Right renal pelvis (tissue), 4 donors: ENCODE results near the gene MYO3B. TPM values are rescaled to one million over a fixed set of nuclear protein-coding genes. Genes with fewer than 3 reads are reported as not detected.
"Not testable (repeated sequence)": the region's sequence is repeated elsewhere in the genome, so short reads cannot be mapped to it uniquely, and the experiment has no call there.

Experiments used
- DNase-seq, 4 donors: peaks; one replicate each; pipeline ENCODE4 v3.0.0-alpha.2; 2013; ENCODE audit warnings: low read depth in 4 of 4, low spot score in 3 of 4, missing footprints in 1 of 4
- polyA plus RNA-seq, 4 donors: library from polyadenylated mRNA; unstranded; fragments of 120-200 nt; gene quantifications; one replicate each; pipeline ENCODE4 v1.2.1, GENCODE V29; 2013; ENCODE audit not compliant: insufficient read length in 4 of 4

MYO3B gene
- polyA plus RNA-seq, 4 donors, result 7.7 to 9.5 (median 8.4) TPM

DNA sequence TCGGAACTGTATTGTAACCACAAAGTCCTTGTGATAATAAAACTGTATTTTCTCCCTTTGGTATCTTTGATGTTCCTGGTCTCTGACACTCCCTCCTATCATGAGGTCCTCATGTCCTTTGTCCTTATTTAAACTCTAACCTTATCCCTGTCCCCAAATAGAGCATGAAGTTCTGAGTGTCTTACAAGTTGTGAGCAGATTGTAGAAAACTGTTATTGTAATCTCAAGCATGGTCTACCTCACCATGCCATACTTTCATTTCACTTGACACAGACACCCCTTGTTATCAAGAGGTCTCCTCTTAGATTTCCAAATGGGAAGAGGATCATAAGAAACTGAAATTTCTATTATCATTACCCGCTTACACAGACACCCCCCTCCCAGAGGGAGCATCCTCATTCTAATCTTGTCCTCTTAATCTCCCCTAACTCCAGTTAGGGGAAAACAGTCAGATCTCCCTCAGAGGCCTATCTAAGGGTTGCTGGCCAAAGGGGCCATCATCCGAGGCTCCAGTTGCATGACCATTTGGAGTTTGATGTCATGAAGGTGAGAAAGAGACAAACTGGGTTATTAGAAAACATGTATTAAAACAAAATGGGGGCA lies 29.0 kb downstream of the MYO3B start:
- DNase-seq, result no peak

DNA sequence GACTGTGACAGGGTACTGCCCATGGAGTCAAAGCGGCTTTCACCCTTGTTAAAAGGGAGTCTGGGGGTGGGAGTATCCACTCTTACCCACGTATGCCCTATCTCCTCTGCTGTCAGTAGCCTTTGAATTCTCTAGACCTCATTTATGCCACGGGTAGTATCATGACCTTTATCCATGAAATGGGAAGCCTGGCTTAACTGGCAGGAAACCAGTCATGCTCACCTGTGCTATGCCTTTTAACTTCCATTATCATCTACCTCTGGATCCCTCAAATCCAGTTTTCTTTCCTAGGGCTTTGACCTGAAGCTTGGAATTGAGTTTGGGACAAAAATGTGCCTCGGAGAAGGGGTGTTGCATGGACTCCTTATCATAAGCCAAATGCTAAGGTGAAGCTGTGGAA lies 30.0 kb downstream of the MYO3B start:
- DNase-seq, result no peak

DNA sequence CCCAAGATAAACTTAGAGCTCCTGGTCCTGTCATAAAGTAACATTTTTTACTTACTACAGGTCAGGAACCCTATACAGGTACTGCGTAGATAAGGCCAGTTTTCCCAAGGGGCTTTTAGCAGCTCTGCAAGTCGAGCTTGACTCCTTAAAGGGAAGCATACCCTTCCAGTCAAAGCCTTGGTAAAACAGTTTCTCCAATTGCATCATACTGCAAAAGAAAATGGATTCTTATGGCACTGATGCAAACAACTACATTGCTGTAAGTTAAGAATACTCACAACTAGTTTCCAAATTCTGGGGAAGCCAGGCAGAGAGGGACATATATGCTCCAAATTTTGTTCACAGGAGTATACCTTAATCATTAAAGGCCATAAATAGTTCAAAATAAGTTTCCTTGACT lies 31.0 kb downstream of the MYO3B start:
- DNase-seq, result no peak

DNA sequence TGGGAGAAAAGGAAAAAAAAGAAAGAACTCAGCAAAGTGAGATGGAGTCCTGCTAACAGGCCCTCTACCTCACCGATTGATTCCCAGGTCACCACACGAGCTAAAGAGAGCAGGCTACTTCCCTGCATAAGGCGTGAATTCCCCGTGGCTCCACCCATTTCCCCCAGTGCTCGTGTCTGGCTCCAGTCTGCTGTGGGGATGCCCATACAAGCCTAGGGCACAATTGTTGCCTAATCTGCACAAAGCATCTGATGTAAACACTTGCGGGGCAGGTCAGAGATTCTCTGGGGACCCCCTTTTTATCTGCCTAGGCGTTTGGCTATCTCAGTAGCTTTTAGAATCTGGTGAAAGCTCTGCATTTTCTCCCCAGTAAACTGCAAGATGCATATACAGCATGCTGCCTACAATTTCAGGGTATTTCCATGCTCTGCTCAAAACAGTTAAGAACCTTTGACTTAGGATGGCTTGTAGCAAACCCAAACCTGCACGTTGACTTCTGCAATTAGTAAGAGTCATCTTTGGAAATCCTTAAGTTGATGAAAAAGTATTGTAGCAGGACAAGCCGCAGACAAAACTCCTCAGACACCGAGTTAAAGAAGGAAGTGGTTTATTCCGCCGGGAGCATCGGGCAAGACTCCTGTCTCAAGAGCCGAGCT lies 34.8 kb downstream of the MYO3B start:
- DNase-seq, result no peak

DNA sequence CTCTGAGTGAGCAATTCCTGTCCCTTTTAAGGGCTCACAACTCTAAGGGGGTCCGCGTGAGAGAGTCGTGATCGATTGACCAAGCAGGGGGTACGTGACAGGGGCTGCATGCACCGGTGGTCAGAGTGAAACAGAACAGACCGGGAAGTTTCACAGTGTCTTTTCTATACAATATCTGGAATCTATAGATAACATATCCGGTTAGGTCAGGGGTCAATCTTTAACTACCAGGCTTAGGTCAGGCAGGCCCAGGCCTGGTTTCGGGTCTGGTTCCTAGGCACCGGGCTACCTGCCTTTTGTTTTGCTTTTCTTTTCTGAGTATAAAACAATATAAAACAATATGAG lies 35.3 kb downstream of the MYO3B start:
- DNase-seq, result not testable (repeated sequence)

DNA sequence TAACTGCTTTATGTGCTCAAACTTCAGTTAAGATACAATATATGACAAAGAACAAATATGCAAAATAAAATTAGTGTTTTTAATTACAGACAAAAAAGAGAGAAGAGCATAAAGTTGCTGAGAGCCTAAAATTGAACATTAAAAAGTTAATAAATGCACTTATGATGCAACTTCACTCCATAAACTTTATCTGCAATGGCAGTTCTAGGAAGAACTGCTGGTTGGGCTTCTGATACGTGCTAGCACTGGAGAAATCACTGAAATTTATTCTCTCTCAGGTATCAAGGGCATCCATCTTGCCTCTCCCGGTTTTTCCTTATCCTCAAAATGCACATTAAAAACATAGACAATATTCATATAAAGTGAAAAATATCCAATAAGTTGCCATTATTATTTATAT lies 35.7 kb downstream of the MYO3B start:
- DNase-seq, result no peak

DNA sequence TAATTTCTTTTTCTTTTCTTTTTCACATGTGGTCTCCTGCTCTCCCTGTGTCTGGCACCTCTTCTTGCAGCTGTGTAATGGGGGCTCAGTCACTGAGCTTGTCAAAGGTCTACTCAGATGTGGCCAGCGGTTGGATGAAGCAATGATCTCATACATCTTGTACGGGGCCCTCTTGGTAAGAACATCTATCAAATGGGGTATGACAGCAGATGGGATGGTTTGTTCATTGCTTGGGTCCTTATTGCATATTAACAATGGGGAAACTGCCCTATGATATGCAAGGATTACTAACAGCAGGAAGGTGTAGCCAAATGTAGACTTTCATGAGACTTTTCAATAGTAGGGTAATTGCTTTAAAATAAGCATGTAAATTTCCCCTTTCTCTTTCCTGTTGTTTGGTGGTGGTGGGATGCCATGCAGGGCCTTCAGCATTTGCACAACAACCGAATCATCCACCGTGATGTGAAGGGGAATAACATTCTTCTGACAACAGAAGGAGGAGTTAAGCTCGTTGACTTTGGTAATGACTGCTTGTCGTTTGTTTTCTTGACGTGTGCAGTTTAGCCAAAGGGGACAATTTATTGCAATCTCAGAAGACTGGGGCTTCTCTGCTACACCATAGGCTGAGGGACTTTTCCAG lies 36.5 kb downstream of the MYO3B start:
- DNase-seq, result no peak

- DNase-seq, result no peak
These were observed 37.1 kb downstream of the MYO3B start for GRCh38 chr2:170215021-170215420.

GRCh38 chr2:170216428-170216827 lies 38.5 kb downstream of the MYO3B start:
- DNase-seq, result no peak

DNA sequence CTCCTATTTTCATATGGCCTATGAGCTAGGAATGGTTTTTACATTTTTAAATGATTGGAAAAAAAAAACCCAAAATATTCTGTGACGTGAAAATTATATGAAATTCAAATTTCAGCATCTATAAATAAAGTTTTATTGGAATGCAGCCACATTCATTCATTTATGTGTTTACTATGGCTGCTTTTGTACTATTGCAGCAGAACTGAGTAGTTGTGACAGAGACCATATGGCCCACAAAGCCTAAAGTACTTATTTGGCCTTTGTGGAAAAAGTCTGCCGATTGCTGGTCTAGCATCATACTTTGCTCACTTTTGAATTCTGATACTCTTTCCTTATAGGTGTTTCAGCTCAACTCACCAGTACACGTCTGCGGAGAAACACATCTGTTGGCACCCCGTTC lies 39.0 kb downstream of the MYO3B start:
- DNase-seq, result no peak

DNA sequence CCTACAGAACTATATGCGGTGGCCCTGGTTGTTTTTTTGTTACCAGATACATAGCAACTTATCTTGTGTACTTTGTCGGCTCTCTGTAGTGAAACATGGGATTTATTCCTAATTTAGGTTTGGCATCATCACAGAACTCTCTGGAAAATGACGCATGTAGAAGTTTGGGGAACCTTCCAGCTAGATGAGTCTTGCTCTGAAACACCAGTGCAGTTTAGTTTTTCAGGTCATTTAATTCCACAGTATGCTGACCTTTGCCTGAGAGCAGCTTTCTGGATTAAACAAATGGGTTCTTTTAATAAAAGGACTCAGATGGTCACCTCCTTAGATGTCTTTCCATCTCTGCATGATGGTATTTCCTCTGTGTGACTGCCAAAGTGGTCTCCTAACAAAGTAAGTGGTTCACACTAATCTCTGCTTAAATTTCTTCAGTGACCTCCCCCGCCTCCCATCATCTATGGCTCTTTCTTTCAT lies 39.9 kb downstream of the MYO3B start:
- DNase-seq, result no peak

- DNase-seq, result no peak
These were observed 40.5 kb downstream of the MYO3B start for GRCh38 chr2:170218456-170218855.

DNA sequence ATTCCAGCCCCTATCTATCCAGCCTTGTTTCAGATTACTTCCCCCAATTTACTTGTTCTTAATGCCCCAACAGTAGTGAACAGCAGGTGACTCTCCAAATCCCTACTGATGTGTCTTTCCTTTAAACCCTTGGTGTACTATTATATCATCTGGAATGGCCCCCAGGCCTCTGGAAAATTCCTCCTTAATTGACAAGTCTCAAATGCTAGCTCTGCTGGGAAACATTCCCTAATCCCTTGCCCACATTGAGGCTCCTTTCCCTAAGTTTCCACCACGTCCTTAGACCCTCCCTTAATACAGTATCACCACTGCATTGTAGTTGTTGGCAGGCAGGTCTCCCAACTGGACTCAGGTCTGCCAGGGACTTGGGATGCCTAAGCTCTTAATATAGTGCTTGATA lies 41.0 kb downstream of the MYO3B start:
- no peak for DNase-seq

- no peak for DNase-seq
These were observed 43.7 kb downstream of the MYO3B start for GRCh38 chr2:170221317-170222288.

DNA sequence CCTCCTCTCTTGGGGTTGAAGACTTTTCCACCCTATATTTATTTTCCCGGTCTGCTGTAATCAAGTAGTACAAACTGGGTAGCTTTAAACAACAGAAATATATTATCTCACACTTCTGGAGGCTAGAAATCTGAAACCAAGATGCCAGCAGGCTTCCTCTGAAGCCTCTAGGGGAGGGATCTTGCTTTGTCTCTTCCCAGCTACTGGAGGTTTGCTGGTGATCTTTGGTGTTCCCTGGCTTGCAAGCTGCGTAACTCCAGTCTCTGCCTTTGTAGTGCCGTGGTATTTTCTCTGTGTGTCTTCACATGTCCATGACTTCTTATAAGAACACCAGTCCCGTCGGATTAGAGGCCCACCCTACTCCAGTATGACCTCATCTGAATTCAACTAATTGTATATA lies 44.4 kb downstream of the MYO3B start:
- DNase-seq, result no peak

GRCh38 chr2:170222842-170223241 lies 44.9 kb downstream of the MYO3B start:
- no peak for DNase-seq

GRCh38 chr2:170224692-170225294 lies 46.8 kb downstream of the MYO3B start:
- DNase-seq, result no peak

DNA sequence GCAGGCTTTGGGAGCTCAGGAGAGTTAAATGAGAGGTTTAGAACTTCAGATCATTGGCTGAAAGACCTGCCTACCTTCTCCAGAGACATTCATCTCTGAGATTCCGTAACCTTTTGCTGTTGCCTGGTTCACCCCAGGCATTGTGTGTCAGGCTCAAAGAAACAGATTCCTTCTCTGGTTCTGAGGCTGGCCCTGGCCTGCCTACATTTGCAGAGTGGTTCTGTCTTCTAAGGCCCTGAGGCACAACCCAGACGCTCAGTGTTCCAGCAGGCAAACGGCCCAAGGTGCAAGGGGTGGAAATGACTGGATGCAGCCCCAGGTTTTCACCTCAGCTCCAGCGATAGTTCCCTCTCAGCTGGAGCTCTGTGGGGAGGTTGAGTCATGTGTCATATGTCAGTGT lies 48.3 kb downstream of the MYO3B start:
- no peak for DNase-seq

DNA sequence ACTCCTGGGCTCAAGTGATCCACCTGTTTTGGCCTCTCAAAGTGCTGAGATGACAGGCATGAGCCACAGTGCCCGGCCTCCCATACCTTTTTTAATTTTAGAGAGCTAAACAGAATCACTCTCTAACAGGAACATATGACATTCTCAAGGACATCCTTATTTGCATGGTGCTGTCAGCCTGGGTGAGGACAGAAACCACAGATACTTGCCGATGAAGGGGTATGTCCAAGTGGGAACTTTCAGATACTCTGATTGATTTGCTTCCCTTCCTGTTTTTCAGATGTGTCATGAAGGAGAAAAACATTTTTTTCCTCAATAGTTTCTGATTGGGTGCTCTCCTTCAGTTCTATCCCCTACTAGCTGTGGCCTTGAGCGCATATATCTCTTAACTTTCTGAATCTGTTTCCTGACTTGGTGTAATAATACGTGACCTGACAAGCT lies 49.6 kb downstream of the MYO3B start:
- no peak for DNase-seq

DNA sequence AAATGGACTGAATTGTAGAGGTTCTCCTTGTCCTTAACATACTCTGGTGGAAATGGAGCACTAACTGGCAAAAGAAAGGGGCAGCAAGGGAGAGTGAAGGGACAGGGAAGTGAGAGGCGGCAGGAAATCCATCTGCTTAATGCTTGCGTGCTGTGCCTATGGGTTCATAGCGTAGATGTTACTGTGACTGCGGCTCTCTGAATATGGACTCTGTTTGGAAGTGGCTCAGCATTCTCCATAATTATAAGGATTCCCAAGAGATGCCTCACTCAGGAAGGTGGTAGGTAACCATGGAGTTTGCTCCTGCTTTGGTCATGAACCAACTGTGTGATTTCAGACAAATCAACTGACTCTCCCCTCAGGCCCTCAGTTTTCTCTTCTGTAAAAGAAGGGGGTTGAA lies 50.0 kb downstream of the MYO3B start:
- DNase-seq, result no peak

DNA sequence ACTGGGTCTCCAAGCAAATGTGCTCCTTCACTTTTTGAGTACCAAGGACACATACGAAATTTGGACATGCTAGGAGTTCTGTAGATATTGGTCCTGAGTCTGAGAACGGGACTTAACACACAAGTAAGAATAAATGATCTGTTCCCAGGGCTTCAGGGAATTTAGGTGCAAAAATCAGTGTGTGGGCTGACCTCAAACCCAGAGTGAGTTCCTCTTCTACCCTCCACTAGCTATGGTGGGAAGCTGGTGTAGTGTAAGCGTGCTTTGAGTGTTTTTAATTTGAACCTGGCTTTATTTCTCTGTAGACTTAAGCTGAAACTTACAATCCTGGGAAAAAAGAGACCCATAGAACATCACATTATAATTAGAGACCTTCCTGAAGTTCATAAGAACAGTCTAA lies 50.5 kb downstream of the MYO3B start:
- DNase-seq, result no peak
